Heart left ventricle (tissue), 16 donors: ENCODE data around the gene PANX2. TPM values are rescaled to one million over a fixed set of nuclear protein-coding genes. Genes with fewer than 3 reads are reported as not detected.

Experiments
- ATAC-seq, 4 donors: fragments of 200-7000 bp; cut with Tn5 transposase; one replicate each; pipeline ENCODE4 v1.9.1; 2020 to 2022; ENCODE audit warnings: moderate library complexity in 4 of 4, mild to moderate bottlenecking in 3 of 4, moderate number of reproducible peaks in 1 of 4
- DNase-seq, 5 donors: peaks; one replicate each; pipeline ENCODE4 v3.0.0-alpha.2; 2020
- H3K27ac ChIP-seq, 12 donors: fragments of 200-600 bp; sonication (generic) in 4 of 12; one replicate each; pipeline versions ENCODE4 v1.5.0 to v1.8.0; 2016 to 2022; ENCODE audit warnings: mild to moderate bottlenecking in 2 of 12
- H3K27me3 ChIP-seq, 9 donors: fragments of 200-600 bp; sonication (generic) in 2 of 9; one replicate each; pipeline versions ENCODE4 v1.5.1 to v1.8.0; 2016 to 2022; ENCODE audit warnings: mild to moderate bottlenecking in 3 of 9
- H3K36me3 ChIP-seq, 9 donors: fragments of 200-600 bp; sonication (generic) in 2 of 9; one replicate each; pipeline versions ENCODE4 v1.5.0 to v1.8.0; 2018 to 2022; ENCODE audit warnings: mild to moderate bottlenecking in 2 of 9
- H3K4me1 ChIP-seq, 12 donors: fragments of 200-600 bp; sonication (generic) in 4 of 12; one replicate each; pipeline versions ENCODE4 v1.5.0 to v1.8.0; 2016 to 2022; ENCODE audit warnings: mild to moderate bottlenecking in 3 of 12
- H3K4me3 ChIP-seq, 12 donors: fragments of 200-600 bp; sonication (generic) in 4 of 12; one replicate each; pipeline versions ENCODE4 v1.5.0 to v1.8.0; 2017 to 2022; ENCODE audit warnings: mild to moderate bottlenecking in 9 of 12, moderate library complexity in 4 of 12
- H3K9me3 ChIP-seq, 12 donors: fragments of 200-600 bp; sonication (generic) in 4 of 12; one replicate each; pipeline versions ENCODE4 v1.5.0 to v1.8.0; 2016 to 2022; ENCODE audit warnings: mild to moderate bottlenecking in 1 of 12
- POLR2A ChIP-seq, 2 donors: fragments of 450-650 bp; IDR thresholded peaks; one replicate each; pipeline ENCODE4 v1.6.1; 2017; ENCODE audit warnings: antibody characterized with exemption in 2 of 2, mild to moderate bottlenecking in 2 of 2, moderate library complexity in 2 of 2
- WGBS, 4 donors: extraction: QIAGEN DNeasy Blood & Tissue Kit in 2 of 4; methylation state at CpG; one replicate each; pipeline versions ENCODE4 v1.1.5 to v1.1.7; 2013 to 2018; 5-methylcytosine and 5-hydroxymethylcytosine counted together
- intact Hi-C, 10 donors: fragments of 100-400 bp; cut with DNase I; formaldehyde crosslinking; loops; one replicate each; pipeline versions ENCODE4 v1.11.1 to v1.14.2; 2022
- polyA plus RNA-seq, 2 donors: library from polyadenylated mRNA; stranded (reverse); fragments of 200-250 nt; gene quantifications; one replicate each; pipeline ENCODE4 v1.2.3, GENCODE V29; 2013
- total RNA-seq, 9 donors: library from RNA; depleted of rRNA in 2 of 9; stranded (reverse); fragments of >200 nt in 2 of 9; fragmentation: NEBNext Ultra II Directional in 3 of 9; extraction: Animal tissue kit (Norgen Biotek cat#: 25700) in 3 of 9; gene quantifications; one replicate each; pipeline versions ENCODE4 v1.1.0 to v1.2.4, GENCODE V29; 2016 to 2023
- TF ChIP-seq, protein P1 (sequence below), 12 donors: fragments of 200-600 bp; sonication (generic) in 4 of 12; IDR thresholded peaks; one replicate each; pipeline versions ENCODE4 v1.5.0 to v1.8.0; 2018 to 2022; ENCODE audit warnings: antibody characterized with exemption in 12 of 12, mild to moderate bottlenecking in 5 of 12
- donor health status: ischemic (EF 13 %, LVEDD 7.1; RV severe dilation, severe dysfunction).
- donor health status: healthy with polysubstance abuse.
- donor health status: DM: no; HTN: yes; CAD: no.
- donor health status: DM: no; HTN: no; CAD: no.
- donor health status: ischemic (EF 25% LVEDD 6.9; RV normal size, moderate dysfunction).
- donor health status: ischemic (EF 25% LVEDD 5.7; RV mildly dilated, moderate dysfunction).
- donor health status: healthy.
- donor health status: DM: yes; HTN: yes; CAD: no.
- donor health status: ischemic (EF 35%, LVEDD 5.7; RV mildly dilated, moderate dysfunction).
- donor health status: nonischemic (EF 11% LVEDD 7.7; RV severe dilation, severe dysfunction).
- donor health status: DM: yes; HTN: yes; CAD: no.
- donor health status: PGD.
- donor health status: ischemic (EF 29% LVEDD 5.4; RV normal size, mild dysfunction).
- donor health status: nonischemic (EF 23%, LVEDD 6.1; RV moderate dilation, normal function).

The PANX2 gene
- total and polyA plus RNA-seq, 11 donors = 0.08 to 0.77 (median 0.33) TPM; not detected in 5

DNA sequence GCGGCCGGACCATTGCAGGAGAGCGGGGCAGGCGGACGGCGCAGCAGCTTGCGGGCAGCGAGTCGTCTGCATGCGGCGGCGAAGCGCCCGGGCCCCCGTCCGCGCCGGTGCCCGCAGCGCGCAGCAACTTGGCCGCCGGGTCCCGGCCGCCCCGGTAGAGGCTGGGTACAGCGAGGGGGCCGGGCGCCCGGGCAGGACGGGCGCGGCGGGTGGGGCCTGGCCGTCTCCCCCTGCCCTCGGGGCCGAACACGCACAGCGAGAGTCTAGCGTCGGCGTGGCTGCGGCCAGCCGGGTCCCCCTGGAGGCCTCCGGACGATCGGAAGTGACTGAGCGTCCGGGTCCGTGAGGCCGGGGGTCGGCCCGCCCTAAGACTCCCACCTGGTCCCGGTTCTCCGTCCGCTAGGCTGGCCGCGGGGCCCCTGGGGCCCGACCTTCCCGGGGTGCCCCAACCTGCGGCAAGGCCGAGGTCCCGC lies 14.4 kb downstream of the PANX2 start:
- H3K36me3 ChIP-seq = no peaks in the 10 kb centered on the region
- H3K27ac ChIP-seq = peak overlapping the region in 10 of 12 donors; percentile 2 to 76 (median 56)
- 21 to 36% (median 24%) methylated on average over 26 to 63 of the region's 63 CpGs; no CpG with 5 or more reads in 1 of the 4 donors for WGBS, 4 donors
- no peaks in the 10 kb centered on the region for H3K9me3 ChIP-seq
- peaks cover 0 to 4% (median 0%) of the 10 kb centered on the region in 9 donors for H3K27me3 ChIP-seq
- H3K4me1 ChIP-seq = peaks cover 8 to 61% (median 43%) of the 10 kb centered on the region in 12 donors
- peak overlapping the region; percentile 47 to 79 (median 58) for H3K4me3 ChIP-seq
- intact Hi-C loops = loop anchor here in 2 of 10 donors (10.0 kb wide), 2 partner anchors 250 to 260 kb away; no protein-coding TSS in a partner anchor
- ATAC-seq = peak in 2 of 4 donors; percentile 0 to 6
- TF ChIP-seq, protein P1, sequence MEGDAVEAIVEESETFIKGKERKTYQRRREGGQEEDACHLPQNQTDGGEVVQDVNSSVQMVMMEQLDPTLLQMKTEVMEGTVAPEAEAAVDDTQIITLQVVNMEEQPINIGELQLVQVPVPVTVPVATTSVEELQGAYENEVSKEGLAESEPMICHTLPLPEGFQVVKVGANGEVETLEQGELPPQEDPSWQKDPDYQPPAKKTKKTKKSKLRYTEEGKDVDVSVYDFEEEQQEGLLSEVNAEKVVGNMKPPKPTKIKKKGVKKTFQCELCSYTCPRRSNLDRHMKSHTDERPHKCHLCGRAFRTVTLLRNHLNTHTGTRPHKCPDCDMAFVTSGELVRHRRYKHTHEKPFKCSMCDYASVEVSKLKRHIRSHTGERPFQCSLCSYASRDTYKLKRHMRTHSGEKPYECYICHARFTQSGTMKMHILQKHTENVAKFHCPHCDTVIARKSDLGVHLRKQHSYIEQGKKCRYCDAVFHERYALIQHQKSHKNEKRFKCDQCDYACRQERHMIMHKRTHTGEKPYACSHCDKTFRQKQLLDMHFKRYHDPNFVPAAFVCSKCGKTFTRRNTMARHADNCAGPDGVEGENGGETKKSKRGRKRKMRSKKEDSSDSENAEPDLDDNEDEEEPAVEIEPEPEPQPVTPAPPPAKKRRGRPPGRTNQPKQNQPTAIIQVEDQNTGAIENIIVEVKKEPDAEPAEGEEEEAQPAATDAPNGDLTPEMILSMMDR (IDR thresholded peaks at IDR 0.05) = no peak
- TF ChIP-seq POLR2A (IDR thresholded peaks at IDR 0.05) = no peak
- peak in 1 of 5 donors; percentile 35 for DNase-seq

DNA sequence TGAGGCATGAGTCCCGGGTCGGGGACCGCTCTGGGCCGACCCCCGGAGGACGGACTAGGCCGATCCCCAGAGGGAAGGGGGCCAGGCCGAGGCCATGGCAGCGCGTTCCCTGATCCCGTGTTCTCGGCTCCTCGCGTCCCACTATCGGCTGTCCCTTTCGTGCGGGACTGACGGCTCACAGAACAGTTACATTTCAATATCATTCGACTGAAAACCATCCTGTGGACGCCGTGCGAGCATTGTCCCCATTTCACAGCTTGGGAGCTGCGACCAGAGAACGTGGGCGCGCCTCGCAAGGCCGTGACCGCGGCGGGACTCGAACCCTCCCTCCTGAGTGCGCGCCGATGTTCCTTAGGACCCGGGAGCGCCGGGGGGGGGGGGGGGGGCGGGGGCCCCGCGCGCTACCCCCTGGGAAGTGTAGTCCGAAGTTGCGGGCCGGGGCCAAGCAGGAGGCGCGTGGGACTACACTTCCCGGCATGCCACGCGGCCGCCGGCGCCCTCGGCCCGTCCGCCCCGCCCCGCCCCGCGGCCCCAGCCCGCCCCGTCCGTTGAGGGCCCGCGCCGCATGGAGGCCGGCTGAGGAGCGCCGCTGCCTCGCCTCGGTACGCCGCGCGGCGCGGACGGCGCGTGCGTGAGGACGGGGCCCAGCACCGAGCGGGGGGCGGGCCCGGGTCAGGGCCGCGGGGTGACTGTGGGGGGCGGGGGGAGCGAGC lies 15.0 kb downstream of the PANX2 start, which contains the start of gene TRABD:
Gene TRABD (plus strand): TSS at position 539 of the 713 bp plus-strand sequence. CDS start 7,148 bp downstream, outside the sequence.
- intact Hi-C loops = loop anchor here in 2 of 10 donors (10.0 kb wide), 2 partner anchors 251 to 261 kb away; no protein-coding TSS in a partner anchor
- H3K27ac ChIP-seq = peak within 1 kb of the TSS in 11 of 12 donors; percentile 44 to 81 (median 68)
- DNase-seq = peak; percentile 91 to 95 (median 93)
- TF ChIP-seq, protein P1 (IDR thresholded peaks at IDR 0.05) = no peak
- no peak for TF ChIP-seq POLR2A (IDR thresholded peaks at IDR 0.05)
- peak; percentile 77 to 83 (median 80) for ATAC-seq
- peak within 1 kb of the TSS; percentile 47 to 80 (median 68) for H3K4me3 ChIP-seq
- 2 to 20% (median 2%) methylated on average over 2 to 90 of the region's 90 CpGs for WGBS, 4 donors
- H3K27me3 ChIP-seq = no peaks in the 10 kb centered on the region
- no peaks in the 10 kb centered on the region for H3K9me3 ChIP-seq
- peaks cover 8 to 67% (median 48%) of the 10 kb centered on the region in 12 donors for H3K4me1 ChIP-seq
- no peaks in the 10 kb centered on the region for H3K36me3 ChIP-seq

DNA sequence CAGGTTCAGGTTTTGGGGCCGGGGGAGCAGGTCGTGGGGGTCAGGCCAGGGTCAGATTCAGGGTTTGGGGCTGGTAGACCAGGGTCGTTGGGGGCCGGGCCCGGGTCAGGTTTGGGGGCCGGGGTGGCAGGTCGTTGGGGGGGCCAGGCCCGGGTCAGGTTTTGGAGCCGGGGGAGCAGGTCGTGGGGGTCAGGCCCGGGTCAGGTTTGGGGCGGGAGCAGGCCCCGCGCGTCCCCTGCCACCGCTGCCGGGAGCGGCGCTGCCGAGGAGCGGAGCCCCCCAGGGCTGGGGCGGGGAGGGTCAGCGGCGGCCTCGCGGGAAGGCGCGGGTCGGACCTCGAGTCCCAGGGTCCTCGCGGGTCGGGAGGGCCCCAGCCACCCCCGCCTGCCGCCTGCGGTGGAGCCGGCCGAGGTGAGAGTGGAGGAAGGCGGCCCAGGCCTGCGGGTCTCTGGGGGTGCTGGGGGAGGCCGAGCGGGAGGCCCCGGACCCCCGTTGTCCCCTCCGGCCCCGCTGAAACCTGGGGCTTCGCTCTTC lies 15.7 kb downstream of the PANX2 start:
- intact Hi-C loops = loop anchor here in 2 of 10 donors (10.0 kb wide), 2 partner anchors 251 to 261 kb away; no protein-coding TSS in a partner anchor
- no peaks in the 10 kb centered on the region for H3K9me3 ChIP-seq

More for the DNA sequence above, 15.7 kb downstream of the PANX2 start:
- peak overlapping the region in 11 of 12 donors; percentile 44 to 81 (median 66) for H3K27ac ChIP-seq
- 0 to 2% (median 2%) methylated on average over 17 to 47 of the region's 47 CpGs for WGBS, 4 donors
- no peaks in the 10 kb centered on the region for H3K36me3 ChIP-seq
- peak overlapping the region; percentile 47 to 80 (median 68) for H3K4me3 ChIP-seq
- DNase-seq (peak in 2 of 5 donors; percentile 51 to 72), ATAC-seq (no peak)
- peaks cover 8 to 74% (median 53%) of the 10 kb centered on the region in 12 donors for H3K4me1 ChIP-seq
- no peaks in the 10 kb centered on the region for H3K27me3 ChIP-seq
- TF ChIP-seq, protein P1 (IDR thresholded peaks at IDR 0.05) = no peak
- no peak for TF ChIP-seq POLR2A (IDR thresholded peaks at IDR 0.05)
